HG02981 (cell line): Measurements from ENCODE around the gene FHIT.

ENCODE experiments used
- ATAC-seq: cut with Tn5 transposase; IDR thresholded peaks from one replicate; pipeline ENCODE4 v1.9.1; 2021; ENCODE audit warnings: mild to moderate bottlenecking, moderate library complexity; ENCODE audit not compliant: unreplicated experiment

Gene FHIT

DNA sequence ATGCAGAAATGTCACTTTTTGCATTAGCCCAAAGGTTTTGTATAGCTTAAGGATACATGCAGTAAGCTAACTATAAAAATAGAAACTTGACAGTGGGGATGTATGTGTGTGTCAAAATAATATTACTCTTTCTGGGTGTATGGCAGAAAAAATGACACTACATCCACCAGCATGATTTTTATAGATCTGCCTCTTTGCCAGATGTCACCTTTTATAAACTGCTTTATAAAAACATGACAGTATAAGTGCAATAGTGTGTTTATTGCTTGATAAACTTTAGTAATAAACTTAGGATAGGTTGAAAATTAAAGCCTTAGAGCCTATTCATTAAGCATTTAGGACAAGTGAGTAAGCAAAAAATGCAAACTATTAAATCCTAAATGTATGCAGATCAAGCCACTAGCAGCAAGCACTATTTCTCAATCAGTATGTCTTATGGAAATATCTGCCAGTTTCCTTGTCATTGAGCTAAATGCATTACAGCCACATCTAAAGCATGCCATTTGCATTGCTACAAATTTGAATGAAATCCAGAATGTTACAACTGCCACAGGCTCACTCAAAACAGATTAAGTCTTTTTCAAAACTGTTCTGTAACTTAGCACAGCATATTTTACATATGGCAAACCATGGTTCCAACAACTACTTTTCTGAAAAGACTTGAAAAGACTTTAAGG is 935.0 kb downstream of the FHIT start:
- no peak for ATAC-seq

DNA sequence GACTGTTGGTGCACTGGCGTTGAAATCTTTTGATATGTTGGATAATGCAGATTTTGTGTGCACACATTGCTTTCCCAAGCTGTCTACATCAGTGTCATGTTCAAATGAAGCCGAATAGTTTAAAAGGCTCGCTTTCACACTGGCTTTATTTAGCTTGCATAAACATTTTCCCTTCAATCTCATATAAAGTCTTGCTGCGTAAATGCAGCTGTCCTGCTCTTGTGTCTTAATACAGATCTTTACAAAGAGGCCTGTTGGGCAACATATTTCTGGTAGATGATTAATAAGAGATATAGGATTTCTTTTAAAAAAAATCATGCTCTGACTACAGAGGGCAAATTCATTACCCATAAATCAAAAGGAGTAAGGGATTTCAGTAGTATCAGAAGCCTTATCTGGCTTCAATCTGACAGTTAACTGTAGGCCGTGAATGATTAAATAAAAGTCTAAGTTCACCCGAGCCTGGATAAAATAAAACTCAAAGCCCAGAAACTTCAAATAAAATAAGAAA is 937.2 kb downstream of the FHIT start:
- no peak for ATAC-seq

DNA sequence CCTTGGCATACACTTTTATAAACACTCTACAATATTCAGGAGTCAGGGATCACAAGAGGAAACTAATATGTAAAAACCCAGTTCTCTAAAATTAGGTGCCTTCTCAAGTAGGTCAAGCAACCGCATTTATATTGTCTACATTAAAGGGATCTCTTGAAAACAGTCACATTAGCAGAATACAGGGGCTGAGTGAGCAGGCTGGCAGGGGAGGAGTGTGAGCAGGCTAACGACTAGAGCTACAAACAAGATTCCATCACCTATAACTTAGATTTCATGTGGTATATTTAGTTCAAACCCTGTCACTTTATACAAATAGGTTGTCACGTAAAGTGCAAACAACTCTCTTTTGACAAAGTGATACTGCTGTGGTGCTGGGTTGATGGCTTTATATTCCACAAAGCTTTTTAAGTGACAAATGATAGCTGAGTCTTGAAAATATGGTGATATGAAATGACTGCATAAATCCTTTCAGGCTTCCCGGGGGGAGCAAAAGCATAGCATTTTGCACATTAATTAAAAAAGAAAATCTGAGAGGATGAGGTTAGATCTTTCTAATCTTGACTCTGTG is 937.9 kb downstream of the FHIT start:
- ATAC-seq = no peak

DNA sequence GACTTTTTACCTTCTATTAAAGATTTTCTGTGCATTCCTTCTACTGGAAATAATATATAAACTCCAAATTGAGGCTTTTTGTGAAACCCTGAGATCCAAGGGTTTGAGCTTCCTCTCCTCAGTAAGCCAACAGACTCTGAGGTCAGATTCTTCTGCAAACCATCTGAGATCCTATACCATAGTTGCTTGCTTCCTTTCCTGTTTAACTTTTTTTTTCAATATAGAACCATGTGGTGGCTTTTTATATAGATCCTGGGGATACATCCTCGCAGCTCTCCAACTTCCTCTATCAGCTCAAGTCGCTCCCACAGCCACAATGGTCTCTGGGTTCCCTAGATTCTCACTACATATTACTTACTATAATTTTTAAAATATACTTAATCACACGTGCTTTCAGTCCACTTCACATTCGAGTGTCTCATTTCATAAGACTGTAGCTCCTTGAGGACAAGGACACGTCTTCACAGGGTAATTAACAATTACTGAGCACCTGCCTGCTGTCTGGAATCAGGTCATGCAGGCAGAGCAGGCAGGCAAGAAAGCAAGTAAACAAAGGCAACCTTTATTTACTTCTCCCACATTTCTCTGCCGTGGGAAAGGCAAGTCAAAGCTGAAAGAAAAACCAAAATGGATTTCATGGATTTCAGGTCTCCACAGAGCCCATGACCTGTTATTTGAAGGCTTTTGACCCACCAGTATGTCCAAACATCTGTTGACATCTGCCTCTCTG is 941.5 kb downstream of the FHIT start:
- no peak for ATAC-seq

DNA sequence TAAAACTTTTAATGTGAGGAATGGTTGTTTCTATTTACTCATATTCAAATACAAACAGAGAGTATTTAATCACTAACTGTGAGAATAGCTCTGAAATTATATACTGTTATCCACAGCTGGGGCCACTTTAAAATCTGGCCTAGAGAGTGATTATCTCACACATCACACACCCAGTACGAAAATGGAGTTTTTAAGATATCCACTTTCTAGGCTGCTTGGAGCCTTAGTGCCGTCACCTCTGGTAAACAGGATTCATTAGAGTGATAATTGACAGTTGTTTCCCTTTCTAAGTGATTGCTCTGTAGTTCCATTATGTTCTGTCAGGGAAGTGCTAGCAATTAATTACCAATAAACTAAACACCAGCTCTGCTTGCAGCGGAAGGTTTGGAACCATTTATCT is 942.4 kb downstream of the FHIT start:
- no peak for ATAC-seq

DNA sequence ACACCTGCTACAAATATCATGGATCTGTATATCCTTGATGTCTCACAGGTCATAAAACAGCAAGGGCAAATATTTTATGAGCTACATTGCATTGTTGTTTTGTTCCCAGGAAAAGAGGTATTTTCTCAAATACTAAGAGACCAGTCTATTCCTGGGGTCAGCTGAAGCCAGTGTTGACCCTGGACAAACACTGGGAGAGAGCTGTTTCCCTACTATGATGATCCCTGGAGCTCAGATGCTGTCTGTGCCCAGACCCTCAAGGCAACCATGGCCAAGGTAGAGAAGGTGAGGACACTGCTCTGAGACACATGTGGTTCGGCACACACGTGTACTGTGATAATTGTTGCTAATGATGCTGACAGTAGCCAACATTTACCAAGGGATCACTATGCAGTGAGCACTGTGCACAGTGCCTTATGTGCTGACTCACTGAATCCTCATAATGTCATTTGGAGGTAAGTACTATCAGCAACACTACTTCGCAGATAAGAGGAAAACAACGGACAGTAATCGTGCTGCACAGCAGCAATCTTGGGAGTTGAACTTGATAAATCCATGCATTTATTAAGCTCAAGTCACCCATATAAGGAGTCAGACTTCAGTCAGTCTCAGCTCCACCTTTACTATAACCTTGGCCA is 943.6 kb downstream of the FHIT start:
- ATAC-seq = no peak

DNA sequence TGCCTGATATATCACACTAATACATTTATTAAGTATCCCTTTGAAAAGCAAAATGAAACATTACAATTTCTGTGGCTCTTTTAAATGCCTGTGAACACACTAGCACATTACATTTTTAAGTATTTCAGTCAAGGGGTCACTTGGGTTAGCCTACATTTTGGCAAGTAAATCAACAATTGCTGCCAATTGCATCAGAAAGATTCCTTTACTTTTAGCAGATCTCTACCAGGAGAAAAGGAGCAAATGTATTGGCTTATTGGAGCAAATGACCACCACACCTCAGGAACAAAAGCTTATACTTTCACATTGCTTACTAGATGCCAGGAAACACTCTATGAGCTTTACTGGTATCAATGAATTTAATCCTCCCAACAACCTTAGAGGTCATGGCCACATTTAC is 947.1 kb downstream of the FHIT start:
- no peak for ATAC-seq

DNA sequence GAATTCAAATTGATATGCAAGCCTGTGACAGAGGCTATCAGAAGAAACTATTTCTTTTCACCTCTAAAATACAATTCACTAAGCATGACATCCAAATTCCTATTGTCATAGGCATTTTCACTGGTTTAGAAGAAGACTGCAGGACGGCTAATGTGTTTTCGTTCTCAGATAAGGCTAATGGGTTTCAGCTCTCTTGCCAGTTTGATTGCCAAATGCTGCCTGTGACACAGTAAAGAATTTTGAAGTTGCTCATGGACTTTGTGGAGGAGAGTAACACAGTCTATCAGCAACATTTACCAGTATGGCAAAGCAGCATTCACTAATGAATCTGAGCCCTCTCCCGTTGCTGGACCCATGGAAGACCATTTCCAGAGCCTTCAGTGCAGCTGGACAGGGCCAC is 948.1 kb downstream of the FHIT start:
- no peak for ATAC-seq

DNA sequence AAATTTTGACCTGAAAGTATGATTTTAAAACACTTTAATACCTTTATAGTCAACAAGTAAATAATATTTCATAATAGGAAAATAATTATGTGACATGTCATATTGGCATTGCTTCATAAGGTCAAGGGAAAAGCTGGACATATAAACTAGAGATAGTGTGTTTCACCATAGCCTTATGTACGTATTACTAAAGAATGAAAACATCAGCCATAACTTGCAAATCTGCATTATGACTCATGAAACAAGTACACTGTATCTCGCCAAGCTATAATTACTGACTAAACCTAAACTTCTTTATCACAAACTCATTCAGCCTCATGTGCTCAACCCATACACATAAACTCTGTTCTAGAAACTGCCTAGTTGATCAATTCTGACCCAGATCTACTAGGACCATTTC is 950.1 kb downstream of the FHIT start:
- ATAC-seq = no peak

DNA sequence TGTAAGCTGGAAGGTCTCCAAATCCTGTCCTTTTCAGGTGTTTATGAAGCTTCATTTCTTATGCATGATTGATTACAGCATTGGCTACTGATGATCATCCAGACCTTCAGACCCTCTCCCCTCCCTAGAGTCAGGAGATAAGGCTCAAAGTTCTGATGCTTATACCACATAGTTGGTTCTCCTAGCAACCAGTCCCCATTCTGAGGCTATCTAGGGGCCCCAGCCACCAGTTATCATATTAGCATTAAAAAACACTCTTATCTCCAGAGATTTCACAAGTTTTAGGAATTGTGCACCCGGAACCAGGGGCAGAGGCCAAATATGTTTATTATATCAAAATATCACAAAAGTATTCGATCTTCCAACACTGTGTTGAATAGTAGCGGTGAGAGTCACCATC is 953.1 kb downstream of the FHIT start:
- ATAC-seq = no peak

DNA sequence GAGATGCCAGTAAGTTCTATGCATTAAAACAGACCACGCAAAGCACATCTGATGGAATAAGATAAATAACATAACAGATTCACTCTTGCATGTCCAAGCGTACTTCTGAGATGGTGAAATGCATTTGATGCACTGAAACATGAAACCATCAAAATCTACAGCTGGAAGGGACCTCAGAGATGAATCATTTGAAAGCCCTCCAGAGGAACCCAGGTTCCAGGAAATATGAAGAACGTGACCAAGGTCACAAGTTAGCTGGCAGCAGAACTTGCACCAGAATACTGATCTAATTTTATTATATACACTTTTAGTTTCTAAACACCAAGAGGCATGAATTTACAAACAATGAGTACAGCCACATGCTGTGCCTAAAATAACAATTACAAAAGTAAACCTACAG is 957.1 kb downstream of the FHIT start:
- no peak for ATAC-seq

DNA sequence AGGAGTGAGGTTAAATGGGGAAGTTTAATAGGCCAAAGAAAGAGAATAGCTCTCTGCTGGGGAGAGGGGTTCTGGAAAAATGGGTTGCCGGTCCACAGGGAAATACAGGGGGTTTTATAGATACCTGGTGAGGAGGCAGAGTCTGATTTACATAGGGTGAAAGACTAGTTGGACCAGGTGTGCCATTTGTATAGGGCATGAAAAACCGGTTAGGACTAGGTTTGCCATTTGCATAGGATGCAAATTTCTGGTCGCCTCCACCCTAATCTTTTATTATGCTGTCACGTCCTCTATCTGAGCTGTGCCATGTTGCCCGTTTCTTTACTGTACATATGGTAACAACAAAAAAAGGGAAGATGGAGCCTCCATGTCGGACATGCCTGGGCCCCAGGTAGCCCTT is 960.1 kb downstream of the FHIT start:
- no peak for ATAC-seq

DNA sequence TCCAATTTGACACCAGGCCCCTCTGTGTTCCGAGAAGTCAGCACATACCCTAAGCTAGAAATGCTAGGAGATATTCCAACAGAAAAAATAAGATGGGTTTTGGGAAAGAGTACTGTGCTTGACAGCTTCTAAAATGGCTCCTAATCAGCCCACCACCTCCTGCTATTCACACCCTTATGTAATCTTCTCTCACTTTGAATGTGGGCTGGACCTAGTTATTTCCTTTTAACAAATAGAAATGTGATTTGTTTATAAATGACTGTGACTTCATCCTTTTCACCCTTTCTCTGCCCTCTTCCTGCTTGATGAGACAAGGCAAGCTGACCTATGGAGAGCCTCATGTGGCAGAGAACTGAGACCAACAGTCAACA is 961.1 kb downstream of the FHIT start:
- no peak for ATAC-seq

DNA sequence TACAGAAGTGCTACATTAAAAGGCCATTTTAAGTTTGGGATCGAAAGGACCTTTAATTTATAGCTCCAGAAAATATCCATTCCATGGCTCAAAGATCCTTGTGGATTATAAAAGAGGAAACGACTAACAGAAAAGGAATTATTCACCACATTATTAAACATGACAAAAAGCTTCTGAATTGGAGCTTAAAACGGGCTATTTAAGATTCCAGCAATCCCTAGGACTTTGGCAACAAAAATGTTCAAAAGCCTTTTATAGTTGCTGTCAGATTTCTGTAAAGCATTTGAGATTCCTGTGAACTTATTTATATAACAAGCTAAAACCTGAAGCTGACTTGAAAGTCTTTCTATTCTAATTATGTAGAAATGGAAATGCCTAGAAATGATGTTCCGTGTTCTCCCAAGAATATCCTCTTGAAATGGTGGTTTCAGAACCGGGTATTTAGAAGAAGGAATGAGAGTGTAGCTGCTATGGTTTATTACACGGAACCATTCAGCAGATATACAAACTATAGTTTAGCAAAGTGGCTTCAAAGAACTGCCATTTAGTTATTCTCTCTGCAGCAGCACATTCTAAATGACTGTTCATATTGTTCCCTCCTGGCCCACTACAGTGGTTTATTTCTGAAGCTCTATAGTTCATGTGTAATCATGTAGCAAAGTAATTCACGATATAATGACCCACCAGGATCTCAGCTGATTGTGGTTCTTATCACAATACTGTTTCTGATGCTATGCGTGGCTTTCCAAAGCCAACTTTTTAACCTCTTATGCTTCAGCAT is 961.7 kb downstream of the FHIT start:
- no peak for ATAC-seq

DNA sequence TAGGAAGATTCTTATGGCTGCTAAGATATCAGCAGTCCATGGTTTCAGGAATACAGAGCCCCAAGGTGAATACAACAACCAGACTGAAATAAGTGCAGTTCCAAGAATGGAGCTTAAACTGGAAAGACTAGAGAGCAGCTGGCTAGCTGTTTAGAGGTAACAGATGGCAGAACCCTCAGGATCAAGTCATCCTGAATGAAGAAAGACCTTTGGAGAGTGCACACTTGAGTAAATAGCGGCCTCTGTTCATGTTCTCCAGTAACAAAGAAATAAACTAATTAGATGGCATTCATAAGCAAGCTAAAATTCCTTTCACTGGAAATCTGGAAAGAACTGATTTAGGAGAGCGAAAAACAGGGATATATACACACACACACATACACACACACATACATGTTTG is 968.4 kb downstream of the FHIT start:
- ATAC-seq = no peak

DNA sequence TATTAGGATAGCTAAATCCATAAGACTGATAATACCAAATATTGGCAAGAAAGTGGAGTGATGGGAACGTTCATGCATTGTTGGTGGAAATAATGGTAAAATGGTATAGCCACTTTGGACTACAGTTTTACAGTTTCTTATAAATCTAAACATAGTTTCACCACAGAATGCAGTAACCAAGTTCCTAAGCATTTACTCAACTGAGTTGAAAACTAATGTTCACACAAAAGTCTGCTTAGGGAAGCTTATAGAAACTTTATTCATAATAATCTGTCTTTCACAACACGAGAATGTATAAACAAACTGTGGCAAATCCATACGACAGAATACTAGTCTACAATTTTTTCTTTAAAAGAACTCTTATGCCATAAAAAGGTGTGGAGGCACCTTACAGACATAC is 969.3 kb downstream of the FHIT start:
- no peak for ATAC-seq

DNA sequence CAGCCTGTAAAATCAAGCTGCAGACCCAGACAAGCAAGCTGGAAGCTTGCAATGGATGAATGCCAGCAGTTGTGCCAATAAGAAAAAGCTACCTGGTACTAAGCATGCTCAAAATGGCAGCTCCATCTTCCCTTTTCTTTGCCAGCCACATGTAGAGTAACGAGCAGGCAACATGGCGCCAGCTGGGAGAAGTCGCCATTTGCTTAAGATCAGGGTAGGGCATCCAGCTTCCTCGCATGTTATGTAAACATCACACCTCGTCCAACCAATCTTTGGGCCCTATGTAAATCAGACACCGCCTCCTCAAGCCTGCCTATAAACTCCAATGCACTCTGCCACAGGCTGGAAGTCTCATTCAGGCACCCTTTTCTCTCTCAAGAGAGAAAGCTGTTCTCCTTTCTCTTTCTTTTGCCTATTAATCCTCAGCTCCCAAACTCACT is 973.9 kb downstream of the FHIT start:
- ATAC-seq = no peak

DNA sequence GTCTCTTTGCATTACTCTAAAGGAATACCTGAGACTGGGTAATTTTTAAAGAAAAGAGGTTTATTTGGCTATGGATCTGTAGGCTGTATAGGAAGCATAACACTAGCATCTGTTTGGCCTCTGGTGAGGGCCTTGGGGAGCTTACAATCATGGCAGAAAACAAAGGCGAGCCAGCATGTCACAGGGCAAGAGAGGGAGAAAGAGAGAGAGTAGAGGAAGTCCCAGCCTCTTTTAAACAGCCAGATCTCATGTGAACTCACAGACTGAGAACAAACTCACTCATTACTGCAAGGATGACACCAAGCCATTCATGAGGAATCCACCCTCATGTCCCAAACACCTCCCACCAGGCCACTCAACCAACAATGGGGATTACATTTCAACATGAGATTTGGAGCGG is 974.6 kb downstream of the FHIT start:
- ATAC-seq = no peak

DNA sequence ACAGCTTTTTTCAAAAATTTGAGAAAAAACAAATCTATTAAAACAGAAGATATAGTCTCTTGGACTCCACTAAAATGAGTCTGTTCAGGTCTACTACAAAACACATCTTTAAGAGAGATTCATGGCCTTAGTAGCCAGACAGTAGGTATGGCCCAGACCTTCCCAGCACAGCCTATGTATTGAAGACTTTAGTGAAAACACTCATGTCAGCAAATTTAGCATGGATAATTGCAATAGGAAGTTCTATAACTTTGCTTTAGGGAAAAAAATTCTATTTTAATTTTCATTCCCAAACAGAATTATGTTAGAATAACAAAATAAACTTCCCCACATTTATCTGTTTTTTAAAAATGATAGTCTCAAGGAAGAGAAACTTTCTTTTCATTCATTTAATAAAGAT is 976.6 kb downstream of the FHIT start:
- ATAC-seq = no peak

DNA sequence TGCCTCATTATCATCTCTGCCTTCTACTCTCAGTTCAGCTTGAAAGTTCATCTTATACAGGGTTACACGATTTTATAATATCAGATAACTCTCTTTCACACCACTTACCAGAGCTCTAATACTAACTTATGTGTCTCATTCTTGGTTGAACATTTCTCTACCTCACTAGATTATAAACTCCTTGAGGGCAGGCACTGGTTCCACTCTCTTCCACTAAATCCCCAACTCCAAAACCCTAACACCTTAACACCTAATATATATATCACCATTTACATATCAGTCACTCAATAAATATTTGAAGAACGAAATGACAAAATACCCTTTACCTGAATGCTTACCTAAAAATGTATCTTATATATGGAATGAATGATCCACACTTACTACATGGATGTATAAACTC is 977.2 kb downstream of the FHIT start:
- ATAC-seq = no peak

DNA sequence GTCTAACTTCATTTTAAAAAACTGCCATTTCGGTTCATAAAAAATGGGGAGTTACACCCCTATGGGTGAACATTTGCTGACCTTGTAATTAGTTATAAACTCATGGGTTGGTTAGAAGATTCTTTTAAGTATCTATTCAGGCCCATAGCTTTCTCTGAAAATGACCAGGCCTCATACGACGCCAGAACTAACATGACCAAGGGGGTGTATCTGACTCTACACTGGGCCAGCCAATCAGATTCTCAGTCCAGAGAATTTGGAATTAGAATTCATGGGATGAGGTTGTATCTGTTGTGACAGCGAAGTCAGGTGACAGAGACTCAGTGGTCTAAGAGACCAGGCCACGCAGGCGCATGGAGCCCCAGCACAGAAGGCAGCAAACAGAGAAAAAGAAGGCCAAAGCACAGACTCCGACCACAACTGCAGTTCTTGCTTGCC is 981.4 kb downstream of the FHIT start:
- no peak for ATAC-seq
